GM18868 (cell line): ENCODE data around the gene PYM1.
"Not testable (repeated sequence)": the region's sequence is repeated elsewhere in the genome, so short reads cannot be mapped to it uniquely, and the experiment has no call there.

Source experiments
- ATAC-seq: cut with Tn5 transposase; IDR thresholded peaks from one replicate; pipeline ENCODE4 v1.9.1; 2021; ENCODE audit warnings: mild to moderate bottlenecking, moderate library complexity; ENCODE audit not compliant: unreplicated experiment

PYM1 gene

GRCh38 chr12:55915482-55915859 is 12.2 kb downstream of the PYM1 start:
- no peak for ATAC-seq

DNA sequence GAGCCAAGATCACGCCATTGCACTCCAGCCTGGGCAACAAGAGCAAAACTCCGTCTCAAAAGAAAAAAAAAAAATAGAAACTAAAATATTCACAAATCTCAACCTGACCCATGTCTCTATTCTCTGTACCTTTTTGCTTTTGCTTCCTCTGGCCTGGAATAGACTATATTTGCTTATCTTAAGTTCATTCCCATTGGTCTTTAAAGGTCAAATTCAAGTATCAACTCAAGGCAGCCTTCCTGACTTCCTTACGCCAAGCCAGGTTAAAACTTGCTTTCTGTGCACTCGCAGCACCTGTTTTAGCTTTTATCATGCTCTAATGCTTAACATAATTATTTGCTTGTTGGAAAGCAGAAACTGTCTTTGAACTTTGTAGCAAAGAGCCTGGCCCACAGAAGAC is 14.8 kb downstream of the PYM1 start:
- ATAC-seq: no peak

DNA sequence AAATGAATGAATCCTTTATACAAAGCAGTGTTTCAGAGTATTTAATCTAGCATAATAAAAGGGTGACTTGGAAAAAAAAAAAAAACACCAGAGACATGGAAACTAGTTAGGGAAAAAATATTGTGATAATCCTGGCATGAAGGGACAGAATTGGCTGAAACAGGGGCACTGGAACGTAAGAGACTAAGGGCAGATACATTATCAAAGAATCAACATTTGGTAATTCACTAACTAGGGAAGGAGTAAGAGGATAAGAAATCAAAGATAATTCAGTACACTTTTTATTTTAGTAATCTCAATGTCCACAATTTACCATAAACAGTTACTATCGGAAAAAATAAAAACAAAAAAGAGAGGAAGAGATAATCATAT is 18.2 kb downstream of the PYM1 start:
- ATAC-seq: no peak

DNA sequence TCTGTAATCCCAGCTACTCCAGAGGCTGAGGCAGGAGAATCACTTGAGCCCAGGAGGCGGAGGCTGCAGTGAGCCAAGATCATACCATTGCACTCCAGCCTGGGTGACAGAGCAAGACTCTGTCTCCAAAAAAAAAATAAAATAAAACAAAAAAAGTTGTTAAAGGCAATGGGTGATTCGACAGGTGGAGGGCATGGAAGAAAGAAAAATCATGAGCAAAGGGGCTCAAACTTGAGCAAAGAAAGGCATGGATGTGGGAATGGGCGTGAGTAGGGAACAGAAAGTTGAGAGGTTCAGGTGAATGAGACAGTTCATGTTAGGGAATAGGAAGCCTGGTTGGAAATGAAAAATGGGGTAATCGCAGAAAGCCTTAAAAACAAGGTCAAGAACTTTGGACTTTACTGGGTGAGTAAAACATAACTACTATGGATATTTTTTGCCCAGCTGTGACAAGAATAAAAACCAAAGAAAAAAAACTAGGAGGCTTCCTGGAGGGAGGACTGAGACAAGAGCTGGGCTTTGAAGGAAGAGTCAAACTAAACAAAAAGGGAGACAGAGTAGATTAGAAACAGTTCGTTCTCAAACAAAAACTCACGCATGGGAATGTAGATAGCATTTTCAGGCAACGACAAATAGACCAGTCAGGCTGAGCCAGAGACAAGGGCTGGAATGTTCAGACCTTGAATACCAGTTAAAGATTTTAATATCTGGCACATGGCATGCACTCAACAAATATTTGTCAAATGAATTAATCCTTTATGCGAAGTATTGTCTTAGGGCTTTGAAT is 18.8 kb downstream of the PYM1 start:
- no peak for ATAC-seq

DNA sequence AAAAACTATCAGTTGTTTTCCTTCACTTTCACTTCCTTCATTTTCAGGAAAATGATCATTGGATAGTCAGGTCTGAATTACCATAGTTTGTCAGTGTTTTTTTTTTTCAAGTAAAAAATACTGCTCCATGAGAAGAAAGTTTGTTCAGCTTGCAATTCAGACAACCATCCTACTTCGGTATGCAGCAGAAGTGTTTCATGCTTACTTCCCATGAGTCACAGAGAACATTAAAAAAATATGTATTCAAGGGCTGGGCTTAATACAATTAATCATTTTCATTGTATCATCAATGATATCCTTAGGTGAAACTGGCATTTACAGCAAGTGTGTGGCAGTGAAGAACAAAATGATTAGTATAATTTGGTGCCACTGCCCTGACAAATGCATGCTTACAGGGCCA is 21.6 kb downstream of the PYM1 start:
- ATAC-seq: no peak

DNA sequence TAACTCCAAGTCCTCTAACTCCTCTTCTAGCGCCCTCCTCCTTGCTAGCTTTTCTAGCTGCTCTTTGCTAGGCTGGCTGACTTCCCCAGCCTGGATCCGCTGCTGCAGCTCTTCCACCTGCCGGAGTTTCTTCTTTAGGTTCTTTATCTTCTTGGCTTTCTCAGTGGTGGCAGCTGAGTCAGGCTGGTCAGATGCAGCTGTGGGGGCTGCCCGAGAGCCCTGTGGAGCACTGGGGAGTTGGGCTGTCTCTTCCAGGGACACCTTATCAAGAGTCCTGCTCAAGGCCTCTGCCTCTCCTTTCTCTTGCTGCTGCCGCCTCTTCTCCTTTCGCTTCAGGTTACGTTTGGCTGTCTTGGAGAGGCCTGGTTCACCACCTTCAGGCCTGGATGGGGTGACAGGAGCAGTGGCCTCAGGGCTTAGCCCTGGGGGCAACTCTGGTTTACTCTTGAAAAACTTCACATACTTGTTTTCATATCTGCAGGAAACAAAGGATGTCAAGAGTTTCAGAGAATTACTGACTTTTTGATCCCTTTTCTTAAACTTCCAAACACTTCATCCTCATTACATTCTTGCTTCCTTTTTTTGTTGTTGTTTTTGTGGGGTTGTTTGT is 25.7 kb downstream of the PYM1 start:
- ATAC-seq: no peak

- no peak for ATAC-seq
Observed at GRCh38 chr12:55899082-55899481, 28.6 kb downstream of the PYM1 start.

GRCh38 chr12:55893723-55894122 is 34.0 kb downstream of the PYM1 start:
- no peak for ATAC-seq

DNA sequence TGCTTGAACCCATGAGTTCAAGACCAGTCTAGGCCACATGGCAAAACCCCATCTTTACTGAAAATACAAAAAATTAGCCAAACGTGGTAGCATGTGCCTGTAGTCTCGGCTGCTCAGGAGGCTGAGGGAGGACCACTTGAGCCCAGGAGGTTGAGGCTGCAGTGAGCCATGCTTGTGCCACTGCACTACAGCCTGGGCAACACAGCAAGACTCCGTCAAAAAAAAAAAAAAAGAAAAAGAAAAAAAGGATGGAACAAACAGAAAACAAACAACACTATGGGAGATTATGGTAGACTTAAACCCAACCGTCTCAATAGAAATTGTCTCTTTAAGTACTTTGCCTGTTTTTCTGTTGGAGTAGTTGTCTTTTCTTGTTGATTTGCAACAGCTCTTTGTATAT is 36.4 kb downstream of the PYM1 start:
- ATAC-seq: no peak

- no peak for ATAC-seq
Observed at GRCh38 chr12:55885113-55885512, 42.6 kb downstream of the PYM1 start.

DNA sequence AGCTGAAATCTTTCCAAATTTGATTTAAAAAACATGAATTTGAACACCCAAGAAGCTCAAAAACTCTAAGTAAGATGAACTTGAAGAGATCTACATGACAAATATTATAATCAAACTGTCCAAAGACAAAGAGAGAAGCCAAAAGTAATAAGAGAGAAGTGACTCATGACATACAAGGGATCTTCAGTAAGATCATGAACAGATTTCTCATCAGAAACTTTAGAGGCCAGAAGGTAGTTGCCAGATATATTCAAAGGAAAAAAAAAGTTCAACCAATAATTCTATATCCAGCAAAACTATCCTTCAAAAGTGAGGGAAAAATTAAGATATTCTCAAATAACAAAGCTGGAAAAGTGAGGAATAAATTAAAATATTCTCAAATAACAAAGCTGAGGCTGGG is 49.9 kb downstream of the PYM1 start:
- no peak for ATAC-seq

DNA sequence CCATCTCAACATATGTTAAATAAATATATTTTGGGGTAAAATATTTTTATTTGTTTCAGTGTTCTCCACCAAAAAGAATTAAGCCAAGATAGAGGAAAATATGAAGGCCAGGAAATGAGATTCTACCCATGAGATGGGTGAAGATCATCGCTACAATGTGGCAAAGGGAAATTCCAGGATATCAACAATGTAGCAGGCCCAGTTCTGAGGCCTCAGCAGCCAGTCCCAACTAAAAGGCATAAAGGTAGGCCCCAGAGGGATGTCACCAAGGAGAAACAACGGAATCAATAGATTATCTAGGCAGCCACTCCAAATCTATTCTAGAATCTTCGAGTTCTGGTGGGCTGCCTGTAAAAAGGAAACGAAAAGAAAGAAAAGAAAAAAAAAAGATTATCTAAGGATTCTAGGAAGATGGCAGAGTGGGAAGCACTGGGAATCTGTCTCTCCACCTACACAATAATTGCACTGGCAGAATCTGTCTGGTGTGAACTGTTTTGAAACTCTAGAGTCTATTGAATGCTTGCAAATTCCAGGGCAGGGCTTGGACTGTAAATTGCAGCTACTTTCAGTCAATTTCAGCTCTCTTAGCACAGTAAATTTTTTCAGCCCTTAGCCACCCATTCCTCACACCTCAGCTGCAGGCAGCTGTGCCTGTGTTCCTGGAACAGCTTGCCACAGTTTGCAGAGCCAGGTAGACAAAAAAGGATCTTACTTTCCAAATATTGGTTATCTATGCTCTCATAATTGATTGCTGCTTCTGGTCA is 51.8 kb downstream of the PYM1 start:
- no peak for ATAC-seq

DNA sequence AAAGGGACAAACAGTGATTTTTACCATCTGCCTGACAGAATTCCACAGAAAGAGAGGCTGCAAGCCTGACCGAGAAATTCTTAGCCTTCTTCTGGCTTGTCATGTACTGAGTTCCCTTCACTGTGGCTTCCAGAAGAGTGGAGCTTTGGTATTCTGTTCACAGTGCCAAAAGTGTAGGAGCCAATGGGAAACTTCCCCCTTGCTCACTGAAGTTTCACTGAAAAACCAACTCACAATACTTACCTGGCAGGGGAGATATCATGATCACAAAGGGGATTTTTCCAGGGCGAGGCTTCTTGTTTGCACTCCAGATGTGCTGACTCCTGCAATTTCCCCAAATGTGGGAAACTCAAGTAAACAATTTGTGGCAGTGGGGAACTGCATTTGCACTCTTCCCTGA is 53.3 kb downstream of the PYM1 start:
- ATAC-seq: no peak

DNA sequence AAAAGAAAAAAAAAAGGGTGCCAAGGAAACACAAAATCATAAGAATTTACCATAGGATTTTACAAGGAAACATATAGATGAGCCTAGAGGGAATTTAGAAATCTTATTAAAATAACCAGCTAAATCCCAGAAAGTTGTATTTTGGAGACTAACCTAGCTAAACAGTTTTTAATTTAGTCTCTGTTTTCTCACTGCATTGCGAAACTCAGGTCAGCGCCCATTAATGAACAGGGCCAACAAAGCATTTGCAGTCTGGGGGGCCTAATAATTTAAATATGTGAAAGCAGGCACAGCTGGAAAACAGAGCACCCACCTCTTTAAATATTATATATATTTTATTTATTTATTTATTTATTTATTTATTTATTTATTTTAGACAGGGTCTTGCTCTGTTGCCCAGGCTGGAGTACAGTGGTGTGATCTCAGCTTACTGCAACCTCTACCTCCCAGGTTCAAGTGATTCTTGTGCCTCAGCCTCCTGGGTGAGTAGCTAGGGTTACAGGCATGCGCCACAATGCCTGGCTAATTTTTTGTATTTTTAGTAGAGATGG is 61.2 kb downstream of the PYM1 start:
- not testable (repeated sequence) for ATAC-seq

DNA sequence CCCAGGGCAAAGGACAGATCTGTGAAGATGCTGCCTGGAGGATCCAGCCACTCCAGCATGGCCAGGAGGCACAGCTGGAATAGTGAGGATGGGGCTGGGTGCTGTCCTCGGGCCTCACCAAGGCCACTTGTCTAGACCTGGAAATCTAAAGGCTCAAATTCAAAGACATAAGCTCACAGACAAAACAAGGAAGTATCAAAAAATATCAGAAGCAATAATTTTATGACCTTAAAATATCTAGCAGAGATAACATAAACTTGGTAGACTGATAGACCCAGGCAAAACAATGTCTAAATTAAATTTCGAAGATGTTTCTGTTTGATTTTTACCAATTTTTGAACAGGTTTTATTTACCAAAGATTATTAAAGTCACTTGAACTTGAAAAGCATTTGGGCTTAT is 62.4 kb downstream of the PYM1 start:
- ATAC-seq: no peak

DNA sequence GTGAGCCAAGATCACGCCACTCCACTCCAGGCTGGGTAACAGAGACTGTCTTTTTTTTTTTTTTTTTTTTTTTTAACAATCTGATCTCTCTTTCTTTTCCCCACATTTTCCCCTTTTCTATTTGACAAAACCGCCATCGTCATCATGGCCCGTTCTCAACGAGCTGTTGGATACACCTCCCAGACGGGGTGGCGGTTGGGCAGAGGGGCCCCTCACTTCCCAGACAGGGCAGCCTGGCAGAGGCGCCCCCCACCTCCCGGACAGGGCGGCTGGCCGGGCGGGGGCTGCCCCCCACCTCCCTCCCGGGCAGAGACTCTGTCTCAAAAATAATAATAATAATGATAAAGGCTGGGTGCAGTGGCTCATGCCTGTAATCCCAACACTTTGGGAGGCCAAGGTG is 64.8 kb downstream of the PYM1 start:
- not testable (repeated sequence) for ATAC-seq

GRCh38 chr12:55862286-55862685 is 65.4 kb downstream of the PYM1 start:
- no peak for ATAC-seq

DNA sequence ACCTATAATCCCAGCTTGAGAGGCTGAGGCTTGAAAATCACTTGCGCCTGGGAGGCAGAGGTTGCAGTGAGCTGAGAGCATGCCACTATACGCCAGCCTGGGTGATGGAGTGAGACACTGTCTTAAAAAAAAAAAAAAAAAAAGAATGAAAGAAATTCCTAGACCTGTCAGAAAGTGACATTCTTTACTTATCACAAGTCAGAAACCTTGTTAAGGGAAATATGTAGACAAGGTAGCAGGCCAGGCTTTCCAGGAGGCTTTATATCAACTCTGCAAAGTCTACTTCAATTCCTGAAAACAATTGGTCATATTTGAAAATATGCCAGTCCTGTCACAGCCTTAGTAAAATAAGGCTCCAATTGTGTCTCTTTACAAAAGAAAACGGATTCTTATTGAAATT is 65.8 kb downstream of the PYM1 start:
- ATAC-seq: no peak

GRCh38 chr12:55861396-55861795 is 66.3 kb downstream of the PYM1 start:
- no peak for ATAC-seq

DNA sequence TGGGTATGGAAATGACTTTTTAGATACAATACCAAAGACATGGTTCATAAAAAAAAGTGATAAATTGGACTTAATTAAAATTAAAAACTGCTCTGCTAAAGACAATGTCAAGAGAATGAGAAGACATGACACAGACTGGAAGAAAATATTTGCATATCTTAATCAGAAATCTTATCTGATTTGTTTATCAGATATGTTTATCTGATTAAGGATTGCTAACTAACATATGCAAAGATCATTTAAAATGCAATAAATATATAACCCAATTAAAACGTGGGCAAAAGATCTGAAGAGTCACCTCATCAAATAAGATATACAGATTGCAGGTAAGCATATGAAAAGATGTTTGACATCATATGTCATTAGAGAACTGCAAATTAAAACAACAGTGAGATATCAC is 75.0 kb downstream of the PYM1 start:
- no peak for ATAC-seq
